Astrocyte (in vitro differentiated cells and primary cell): ENCODE results near the gene HEMGN.

Experiments
- EZH2 ChIP-seq: IDR thresholded peaks from 2 replicates; pipeline ENCODE4 v1.6.1; 2012; ENCODE audit warnings: mild to moderate bottlenecking, low read length, inconsistent platforms; ENCODE audit not compliant: insufficient read depth
- TF ChIP-seq, protein P1 (sequence below): IDR thresholded peaks from 2 replicates; pipeline ENCODE4 v1.5.1; 2011; ENCODE audit warnings: low read depth, mild to moderate bottlenecking, inconsistent platforms, low read length, moderate library complexity; ENCODE audit not compliant: insufficient read depth

DNA sequence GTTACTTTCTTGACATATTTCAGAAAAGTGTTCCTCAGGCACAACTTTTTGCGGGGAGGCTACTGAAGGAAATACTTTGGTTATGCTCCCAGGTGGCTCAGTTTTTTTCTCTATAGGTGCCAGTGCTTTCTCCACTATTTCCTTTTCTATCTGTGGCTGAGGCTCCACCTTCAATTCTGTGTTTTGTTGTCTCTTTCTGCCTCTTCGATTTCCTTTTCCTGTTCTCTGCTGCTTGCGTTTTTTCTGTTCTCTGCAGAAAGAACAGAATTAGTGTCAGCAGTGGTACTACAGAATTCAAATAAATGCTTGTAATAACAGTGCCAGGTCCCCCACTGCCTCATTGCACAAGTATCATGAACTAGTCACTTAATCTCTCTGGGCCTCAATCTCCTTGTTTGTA, 7.0 kb downstream of the HEMGN start:
- TF ChIP-seq, protein P1, sequence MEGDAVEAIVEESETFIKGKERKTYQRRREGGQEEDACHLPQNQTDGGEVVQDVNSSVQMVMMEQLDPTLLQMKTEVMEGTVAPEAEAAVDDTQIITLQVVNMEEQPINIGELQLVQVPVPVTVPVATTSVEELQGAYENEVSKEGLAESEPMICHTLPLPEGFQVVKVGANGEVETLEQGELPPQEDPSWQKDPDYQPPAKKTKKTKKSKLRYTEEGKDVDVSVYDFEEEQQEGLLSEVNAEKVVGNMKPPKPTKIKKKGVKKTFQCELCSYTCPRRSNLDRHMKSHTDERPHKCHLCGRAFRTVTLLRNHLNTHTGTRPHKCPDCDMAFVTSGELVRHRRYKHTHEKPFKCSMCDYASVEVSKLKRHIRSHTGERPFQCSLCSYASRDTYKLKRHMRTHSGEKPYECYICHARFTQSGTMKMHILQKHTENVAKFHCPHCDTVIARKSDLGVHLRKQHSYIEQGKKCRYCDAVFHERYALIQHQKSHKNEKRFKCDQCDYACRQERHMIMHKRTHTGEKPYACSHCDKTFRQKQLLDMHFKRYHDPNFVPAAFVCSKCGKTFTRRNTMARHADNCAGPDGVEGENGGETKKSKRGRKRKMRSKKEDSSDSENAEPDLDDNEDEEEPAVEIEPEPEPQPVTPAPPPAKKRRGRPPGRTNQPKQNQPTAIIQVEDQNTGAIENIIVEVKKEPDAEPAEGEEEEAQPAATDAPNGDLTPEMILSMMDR: no peak
- TF ChIP-seq EZH2: no peak
